H1 (cell line): ENCODE measurements around the gene COL28A1. TPM values are rescaled to one million over a fixed set of nuclear protein-coding genes. Genes with fewer than 3 reads are reported as not detected.

Experiments
- CTBP2 ChIP-seq: IDR thresholded peaks from 2 replicates; pipeline ENCODE4 v1.7.0; 2011; ENCODE audit warnings: borderline replicate concordance, mild to moderate bottlenecking, moderate library complexity, mixed read lengths, low read length; ENCODE audit not compliant: insufficient read depth, insufficient read length
- JUND ChIP-seq: IDR thresholded peaks from 2 replicates; pipeline ENCODE4 v1.6.1; 2011; ENCODE audit warnings: mild to moderate bottlenecking, improper control_type of control experiment, low read length
- YY1 ChIP-seq: IDR thresholded peaks from 2 replicates; pipeline ENCODE4 v1.6.1; 2011; ENCODE audit warnings: low read depth, mild to moderate bottlenecking, low read length
- polyA plus RNA-seq, 7 experiments: library from polyadenylated mRNA; depleted of rRNA in 3 of 7; stranded (reverse) in 5 of 7; unstranded in 2 of 7; fragments of >200 nt in 5 of 7; fragments of 200-250 nt in 2 of 7; gene quantifications; 1 replicate in 5 of 7; 2 replicates in 1 of 7; 4 replicates in 1 of 7; pipeline versions ENCODE4 v1.2.1 to v1.2.3, GENCODE V29; 2011 to 2013; ENCODE audit warnings: missing spikeins in 2 of 7, mixed read lengths in 2 of 7
- total RNA-seq: library from RNA; stranded (reverse); fragmentation: NEBNext Ultra II Directional; extraction: Animal tissue kit (Norgen Biotek cat#: 25700); gene quantifications from 2 replicates; pipeline ENCODE4 v1.2.1, GENCODE V29; 2021

COL28A1 gene
- total and polyA plus RNA-seq, 2 of the 8 experiments (the other 6 are each of a cell fraction or from before 2014, with no cell fraction given) = 0.22 to 0.38 TPM

- no peak for TF ChIP-seq CTBP2
- no peak for TF ChIP-seq JUND
- no peak for TF ChIP-seq YY1
Measured at GRCh38 chr7:7489546-7489945, 46.1 kb downstream of the COL28A1 start (continued).
